Ectodermal cell (in vitro differentiated cells): ENCODE results near the gene MIGA2.
A peak's percentile ranks its signal among the peaks of the same experiment; 100 is the strongest.

Experiments used
- H3K27ac ChIP-seq: 2 replicates; pipeline ENCODE4 v1.7.0; 2013; ENCODE audit warnings: mild to moderate bottlenecking, low read depth, low read length; ENCODE audit not compliant: insufficient read depth, poor library complexity, severe bottlenecking
- H3K27me3 ChIP-seq: 2 replicates; pipeline ENCODE4 v1.7.0; 2013; ENCODE audit warnings: mild to moderate bottlenecking, low read length; ENCODE audit not compliant: insufficient read depth, control insufficient read depth, poor library complexity, severe bottlenecking
- H3K36me3 ChIP-seq: one replicate; pipeline ENCODE4 v1.7.0; 2013; ENCODE audit warnings: low read length; ENCODE audit not compliant: control insufficient read depth, insufficient read depth
- H3K4me1 ChIP-seq: one replicate; pipeline ENCODE4 v1.7.0; 2013; ENCODE audit warnings: low read length; ENCODE audit not compliant: control insufficient read depth, insufficient read depth
- H3K4me3 ChIP-seq: 2 replicates; pipeline ENCODE4 v1.7.0; 2013; ENCODE audit warnings: low read depth, low read length, control low read depth; ENCODE audit not compliant: insufficient read depth
- H3K9me3 ChIP-seq: 2 replicates; pipeline ENCODE4 v1.7.0; 2013; ENCODE audit warnings: mild to moderate bottlenecking, low read length, moderate library complexity; ENCODE audit not compliant: control insufficient read depth
- WGBS, 2 experiments: methylation state at CpG; one replicate each; pipeline ENCODE4 v1.1.7; 2013; ENCODE audit warnings: missing lambda C conversion rate in 2 of 2; 5-methylcytosine and 5-hydroxymethylcytosine counted together

MIGA2 gene

DNA sequence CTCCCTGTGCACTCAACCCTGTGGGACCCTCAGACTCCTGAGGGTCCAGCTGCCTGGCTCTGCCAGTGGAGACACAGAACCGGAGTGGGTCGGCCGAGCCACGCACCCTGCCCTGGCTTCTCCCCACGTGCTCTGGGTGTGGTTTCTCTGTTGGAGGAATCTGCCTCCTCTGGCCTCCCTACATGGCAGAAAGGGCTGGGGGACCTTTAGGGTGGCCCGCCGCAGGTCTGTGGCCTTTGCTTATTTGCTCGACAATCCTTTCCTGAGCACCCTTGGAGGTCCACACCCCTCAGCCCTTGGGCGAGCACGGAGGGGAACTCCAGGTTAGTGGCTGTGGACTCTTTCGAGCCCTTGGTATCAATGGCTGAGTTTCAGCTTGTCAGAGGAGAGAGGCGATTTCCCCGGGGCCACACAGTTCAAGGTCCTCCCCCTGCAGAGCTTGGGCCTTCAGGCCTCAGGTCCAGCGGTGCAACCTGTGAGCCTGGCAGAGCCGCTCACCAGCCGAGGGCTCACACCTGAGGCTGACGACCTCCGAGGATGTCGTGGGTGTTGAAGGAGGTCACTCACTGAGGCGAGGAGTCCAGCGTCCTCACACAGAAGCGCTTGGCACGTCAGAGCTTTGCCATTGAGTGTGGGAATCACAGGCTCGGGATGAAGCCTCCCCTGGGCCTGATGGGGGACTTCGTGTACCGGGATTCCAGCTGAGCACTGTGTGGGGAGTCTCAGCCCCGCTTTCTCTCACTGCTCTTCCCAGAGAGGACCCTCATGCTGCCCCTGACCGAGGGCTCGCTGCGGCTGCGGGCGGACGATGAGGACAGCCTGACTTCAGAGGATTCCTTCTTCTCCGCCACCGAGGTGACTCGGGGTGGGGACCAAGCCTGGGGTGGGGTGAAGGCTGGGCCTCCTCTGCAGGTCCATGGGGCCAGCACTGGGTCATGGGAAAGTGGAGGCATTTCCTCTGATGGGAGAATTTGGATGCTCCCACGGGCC, 23.7 kb downstream of the MIGA2 start:
- no peak overlapping the region for H3K4me3 ChIP-seq
- H3K36me3 ChIP-seq, result no peaks in the 10 kb centered on the region
- H3K9me3 ChIP-seq, result no peaks in the 10 kb centered on the region
- WGBS, 2 experiments, result 95 to 96% methylated on average over 37 of the region's 37 CpGs
- no peaks in the 10 kb centered on the region for H3K27me3 ChIP-seq
- no peak overlapping the region for H3K27ac ChIP-seq
- H3K4me1 ChIP-seq, result no peaks in the 10 kb centered on the region

DNA sequence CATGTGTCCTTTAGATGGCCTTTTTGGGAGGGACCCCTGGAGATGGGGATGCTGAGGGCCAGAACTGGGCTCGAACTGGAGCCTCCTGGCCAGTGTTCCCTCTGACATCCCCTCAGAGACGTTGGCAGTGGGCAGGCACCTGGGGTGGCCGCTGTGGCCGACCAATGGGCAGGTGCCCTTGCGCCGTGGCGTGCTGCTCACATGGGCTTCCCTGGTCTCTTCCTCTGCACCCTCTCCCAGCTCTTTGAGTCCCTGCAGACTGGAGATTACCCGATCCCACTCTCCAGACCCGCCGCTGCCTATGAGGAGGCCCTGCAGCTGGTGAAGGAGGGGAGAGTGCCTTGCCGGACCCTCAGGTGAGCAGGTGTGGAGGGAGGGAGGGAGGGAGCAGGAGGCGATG, 24.6 kb downstream of the MIGA2 start:
- Histone ChIP-seq H3K27me3 (no peaks in the 10 kb centered on the region), H3K36me3 (no peaks in the 10 kb centered on the region), H3K27ac (no peak overlapping the region), H3K4me3 (no peak overlapping the region), H3K9me3 (no peaks in the 10 kb centered on the region), H3K4me1 (no peaks in the 10 kb centered on the region)
- 93 to 95% methylated on average over 12 of the region's 12 CpGs for WGBS, 2 experiments

DNA sequence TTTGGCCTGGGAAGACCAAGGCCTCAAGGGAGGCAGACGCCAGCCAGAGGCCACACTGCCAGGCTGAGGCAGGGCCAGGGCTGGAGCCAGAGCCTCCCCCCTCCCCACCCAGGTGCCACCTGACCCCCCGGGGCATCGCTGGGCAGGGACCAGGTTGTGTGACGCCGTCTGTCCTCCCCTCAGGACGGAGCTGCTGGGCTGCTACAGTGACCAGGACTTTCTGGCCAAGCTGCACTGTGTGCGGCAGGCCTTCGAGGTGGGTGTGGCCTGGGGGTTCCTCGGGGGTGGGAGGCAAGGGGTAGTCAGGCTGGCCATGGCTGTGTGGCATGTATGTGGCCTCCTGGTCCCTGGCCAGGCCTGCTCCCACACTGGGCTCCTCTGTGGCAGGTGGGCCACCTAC, 26.6 kb downstream of the MIGA2 start:
- H3K4me3 ChIP-seq, result no peak overlapping the region
- no peak overlapping the region for H3K27ac ChIP-seq
- H3K27me3 ChIP-seq, result no peaks in the 10 kb centered on the region
- H3K36me3 ChIP-seq, result peaks cover 4% of the 10 kb centered on the region
- no peaks in the 10 kb centered on the region for H3K9me3 ChIP-seq
- WGBS, 2 experiments, result 93 to 94% methylated on average over 9 of the region's 9 CpGs
- no peaks in the 10 kb centered on the region for H3K4me1 ChIP-seq

DNA sequence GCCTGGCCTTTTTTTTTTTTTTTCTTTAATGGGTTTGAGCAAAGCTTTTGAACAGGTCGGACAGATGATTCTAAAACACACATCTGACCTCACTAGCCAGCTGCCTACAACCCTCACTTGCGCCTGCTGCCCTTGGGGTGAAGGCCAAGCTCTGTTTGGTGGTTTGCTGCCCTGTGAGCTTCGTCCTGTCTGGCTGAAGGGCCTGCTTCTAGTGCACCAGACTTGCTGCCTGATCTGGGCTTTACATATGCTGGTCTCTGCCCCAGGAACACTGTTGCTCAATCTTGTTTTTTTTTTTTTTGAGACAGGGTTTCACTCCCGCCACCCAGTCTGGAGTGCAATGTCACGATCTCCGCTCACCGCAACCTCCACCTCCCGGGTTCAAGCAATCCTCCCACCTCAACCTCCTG, 28.1 kb downstream of the MIGA2 start:
- H3K27ac ChIP-seq, result no peak overlapping the region
- no peak overlapping the region for H3K4me3 ChIP-seq
- no peaks in the 10 kb centered on the region for H3K9me3 ChIP-seq
- H3K27me3 ChIP-seq, result no peaks in the 10 kb centered on the region
- no peaks in the 10 kb centered on the region for H3K4me1 ChIP-seq
- 93 to 97% methylated on average over 8 of the region's 8 CpGs for WGBS, 2 experiments
- H3K36me3 ChIP-seq, result peaks cover 4% of the 10 kb centered on the region

DNA sequence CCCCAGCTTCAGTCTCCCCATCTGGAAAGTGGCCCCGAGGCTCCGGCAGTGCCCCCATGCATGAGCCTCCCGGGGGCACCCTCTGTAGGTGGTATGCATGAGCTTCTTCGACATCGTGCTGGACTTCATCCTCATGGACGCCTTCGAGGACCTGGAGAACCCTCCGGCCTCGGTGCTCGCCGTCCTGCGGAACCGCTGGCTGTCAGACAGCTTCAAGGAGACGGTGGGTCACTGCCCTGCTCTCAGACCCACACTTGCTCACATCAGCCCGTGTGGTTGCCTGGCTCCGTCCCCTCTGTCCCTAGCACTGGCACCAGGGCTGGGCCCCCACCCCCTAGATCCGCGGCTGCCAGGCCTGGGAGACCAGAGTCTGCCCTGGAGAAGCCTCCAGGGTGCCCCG, 31.7 kb downstream of the MIGA2 start:
- WGBS, 2 experiments, result 95% methylated on average over 19 of the region's 19 CpGs
- no peak overlapping the region for H3K27ac ChIP-seq
- no peaks in the 10 kb centered on the region for H3K27me3 ChIP-seq
- H3K36me3 ChIP-seq, result peaks cover 4% of the 10 kb centered on the region
- H3K4me3 ChIP-seq, result no peak overlapping the region
- peaks cover 17% of the 10 kb centered on the region for H3K4me1 ChIP-seq
- H3K9me3 ChIP-seq, result no peaks in the 10 kb centered on the region

DNA sequence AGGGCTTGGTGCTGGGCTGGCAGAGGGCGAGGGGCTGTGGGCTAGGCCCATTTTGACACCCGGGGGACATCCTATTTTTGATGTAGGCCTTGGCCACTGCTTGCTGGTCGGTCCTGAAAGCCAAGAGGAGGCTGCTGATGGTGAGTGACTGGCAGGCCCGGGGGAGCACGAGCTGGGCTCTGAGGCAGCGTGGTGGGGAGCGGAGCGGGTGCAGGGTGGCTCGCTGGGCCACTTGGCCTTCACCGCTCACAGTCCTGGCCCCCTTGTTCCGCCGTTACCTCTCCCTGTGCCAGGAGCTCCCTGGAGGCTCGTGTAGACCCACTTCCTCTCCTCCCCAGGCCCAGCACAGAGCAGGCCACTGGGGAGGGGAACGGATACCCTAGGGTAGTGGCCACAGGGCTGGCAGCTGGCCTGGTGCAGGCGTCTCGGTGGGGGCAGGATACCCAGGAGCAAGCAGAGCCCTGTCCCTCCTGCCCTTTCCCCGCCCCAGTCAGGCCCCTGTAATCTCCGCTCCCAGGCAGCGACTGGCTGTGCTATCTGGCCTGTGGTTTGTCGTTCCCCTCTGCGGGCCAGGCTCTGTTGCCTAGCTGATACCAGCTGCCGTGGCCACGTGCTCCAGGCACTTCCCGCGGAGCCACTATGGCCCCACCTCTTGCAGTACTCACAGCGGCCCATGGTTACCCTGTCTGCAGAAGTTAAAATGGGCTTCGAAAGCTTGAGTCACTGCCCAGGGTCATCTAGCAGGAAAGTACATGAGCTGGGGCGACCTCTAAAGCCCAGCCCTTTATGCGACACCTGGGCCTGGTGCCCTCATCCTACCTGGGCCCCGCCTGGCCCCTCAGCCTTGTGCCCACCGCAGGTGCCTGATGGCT, 32.8 kb downstream of the MIGA2 start:
- no peak overlapping the region for H3K27ac ChIP-seq
- peaks cover 4% of the 10 kb centered on the region for H3K36me3 ChIP-seq

DNA sequence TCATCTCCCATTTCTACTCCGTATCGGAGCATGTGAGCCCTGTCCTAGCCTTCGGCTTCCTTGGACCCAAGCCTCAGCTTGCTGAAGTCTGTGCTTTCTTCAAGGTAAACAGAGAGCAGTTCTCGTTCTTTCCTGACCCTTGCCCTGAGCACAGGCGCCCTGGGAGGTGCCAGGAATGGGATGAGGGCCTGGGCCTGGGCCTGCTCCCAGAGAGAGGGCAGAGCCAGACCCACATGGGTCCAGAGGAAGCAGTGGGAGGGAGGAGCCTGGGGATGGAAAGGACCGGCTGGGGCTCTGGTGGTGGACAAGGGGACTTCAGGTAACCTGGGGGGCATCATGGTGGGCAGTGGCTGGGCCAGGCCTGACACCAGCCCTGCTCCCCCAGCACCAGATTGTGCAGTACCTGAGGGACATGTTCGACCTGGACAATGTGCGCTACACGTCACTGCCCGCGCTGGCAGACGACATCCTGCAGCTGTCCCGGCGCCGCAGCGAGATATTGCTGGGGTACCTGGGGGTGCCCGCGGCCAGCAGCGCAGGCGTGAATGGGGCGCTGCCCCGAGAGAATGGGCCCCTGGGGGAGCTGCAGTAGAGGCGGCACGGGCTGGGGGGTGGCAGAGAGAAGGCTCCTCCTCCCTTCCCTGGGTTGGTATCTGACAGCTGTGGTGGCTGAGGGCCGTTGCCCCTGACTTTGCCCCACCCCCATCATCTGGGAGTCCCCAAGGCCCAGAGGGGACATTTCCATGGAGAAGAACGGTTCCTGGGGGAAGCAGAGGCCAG, 33.6 kb downstream of the MIGA2 start:
- Histone ChIP-seq H3K9me3 (no peaks in the 10 kb centered on the region), H3K4me1 (peaks cover 17% of the 10 kb centered on the region), H3K36me3 (peaks cover 4% of the 10 kb centered on the region), H3K27ac (no peak overlapping the region), H3K4me3 (no peak overlapping the region), H3K27me3 (no peaks in the 10 kb centered on the region)
- 95% methylated on average over 26 of the region's 26 CpGs for WGBS, 2 experiments

More for the DNA sequence above, 32.8 kb downstream of the MIGA2 start:
- Histone ChIP-seq H3K4me1 (peaks cover 17% of the 10 kb centered on the region), H3K27me3 (no peaks in the 10 kb centered on the region), H3K4me3 (no peak overlapping the region), H3K9me3 (no peaks in the 10 kb centered on the region)
- 92% methylated on average over 31 of the region's 31 CpGs for WGBS, 2 experiments

DNA sequence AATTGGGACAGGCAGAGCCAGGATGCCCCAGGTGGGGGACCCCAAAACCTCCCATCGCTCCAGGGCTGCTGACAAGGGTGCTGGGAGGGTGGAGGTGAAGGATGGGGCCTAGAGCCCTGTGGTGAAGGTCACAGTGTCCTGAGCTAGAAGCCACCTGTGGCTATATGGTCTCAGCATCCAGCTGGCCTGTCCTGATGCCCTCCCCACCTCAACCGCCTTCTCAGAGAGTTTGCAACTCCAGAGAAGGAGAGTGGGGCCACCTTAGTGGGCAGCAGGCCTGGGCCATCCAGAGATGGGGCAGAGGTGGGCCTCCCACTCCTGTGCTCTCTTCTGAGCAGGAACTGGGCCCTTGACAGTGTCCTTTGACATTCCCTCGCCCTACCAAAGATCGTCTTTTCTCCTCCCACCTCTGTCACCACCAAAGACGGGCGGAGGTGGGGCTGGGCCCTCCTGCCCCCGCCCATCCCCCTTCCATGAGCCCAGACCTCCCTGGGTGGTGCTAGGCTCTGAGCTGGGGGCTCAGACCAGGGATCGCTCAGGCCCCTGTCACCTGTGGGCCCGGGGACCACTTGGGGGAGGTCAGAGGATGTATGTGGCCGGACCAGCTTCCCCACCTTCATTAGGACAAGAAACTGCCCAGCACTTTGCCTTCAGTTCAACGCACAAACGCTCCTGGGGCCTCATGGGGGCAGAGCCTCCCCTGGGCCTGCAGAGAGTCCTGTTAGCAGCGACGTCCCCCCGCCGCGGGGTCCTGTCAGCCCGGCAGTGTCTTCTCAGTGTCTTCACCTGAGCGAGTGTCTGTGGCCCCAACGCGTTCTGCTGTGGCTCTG, 34.5 kb downstream of the MIGA2 start:
- Histone ChIP-seq H3K9me3 (no peaks in the 10 kb centered on the region), H3K27me3 (no peaks in the 10 kb centered on the region), H3K36me3 (peaks cover 4% of the 10 kb centered on the region), H3K4me3 (no peak overlapping the region), H3K4me1 (peaks cover 17% of the 10 kb centered on the region), H3K27ac (peak overlapping the region; percentile 36)
- WGBS, 2 experiments, result 66 to 67% methylated on average over 21 of the region's 21 CpGs

DNA sequence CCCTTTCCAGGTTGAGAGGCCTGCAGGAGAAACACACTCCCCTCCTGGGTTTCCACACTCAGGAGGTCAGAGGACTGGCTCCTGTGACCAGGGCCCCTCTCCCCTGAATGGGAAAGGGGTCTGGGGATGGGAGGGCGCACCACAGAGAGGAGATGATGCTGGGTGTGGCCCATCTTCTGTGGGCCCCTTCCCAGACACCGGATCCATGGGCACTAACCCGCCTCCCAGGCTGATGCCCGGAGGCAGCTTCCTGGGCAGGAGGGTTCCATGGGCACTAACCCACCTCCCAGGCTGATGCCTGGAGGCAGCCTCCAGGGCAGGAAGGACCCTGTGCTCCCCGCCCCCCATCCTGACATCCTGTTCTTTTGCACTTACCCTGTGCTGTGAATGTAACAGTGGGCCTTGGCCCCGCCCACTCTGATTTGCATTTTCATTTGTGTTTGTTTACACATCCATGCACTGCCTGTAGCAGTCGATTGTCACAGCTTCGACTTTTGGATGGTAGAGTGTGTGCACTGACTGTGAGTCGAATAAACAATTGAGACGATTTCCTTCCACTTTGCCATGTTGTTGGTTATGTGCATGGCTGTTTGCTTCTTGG, 35.2 kb downstream of the MIGA2 start:
- Histone ChIP-seq H3K36me3 (peaks cover 4% of the 10 kb centered on the region), H3K9me3 (no peaks in the 10 kb centered on the region), H3K27me3 (no peaks in the 10 kb centered on the region), H3K4me1 (peaks cover 17% of the 10 kb centered on the region), H3K4me3 (no peak overlapping the region), H3K27ac (no peak overlapping the region)
- 61 to 63% methylated on average over 10 of the region's 10 CpGs for WGBS, 2 experiments
